GM21515 (cell line): ENCODE measurements around the gene ZIC1.

Source experiments
- ATAC-seq: cut with Tn5 transposase; IDR thresholded peaks from one replicate; pipeline ENCODE4 v1.9.1; 2021; ENCODE audit not compliant: unreplicated experiment

The ZIC1 gene

GRCh38 chr3:147394884-147395225 is 14.3 kb upstream of the ZIC1 start:
- no peak for ATAC-seq

GRCh38 chr3:147395899-147396711 is 13.1 kb upstream of the ZIC1 start:
- ATAC-seq, result no peak

- ATAC-seq, result no peak
Observed at GRCh38 chr3:147396712-147397046, 12.5 kb upstream of the ZIC1 start.

GRCh38 chr3:147397155-147397874 is 11.8 kb upstream of the ZIC1 start:
- no peak for ATAC-seq

- no peak for ATAC-seq
Observed at GRCh38 chr3:147397875-147398812, 11.0 kb upstream of the ZIC1 start.

- ATAC-seq, result no peak
Observed at GRCh38 chr3:147398813-147399534, 10.2 kb upstream of the ZIC1 start.

GRCh38 chr3:147400111-147400510 is 9.1 kb upstream of the ZIC1 start:
- ATAC-seq, result no peak

GRCh38 chr3:147400999-147401398 is 8.2 kb upstream of the ZIC1 start:
- ATAC-seq, result no peak

GRCh38 chr3:147401421-147401820 is 7.7 kb upstream of the ZIC1 start:
- no peak for ATAC-seq

GRCh38 chr3:147402159-147402558 is 7.0 kb upstream of the ZIC1 start:
- ATAC-seq, result no peak

GRCh38 chr3:147403511-147403910 is 5.7 kb upstream of the ZIC1 start:
- ATAC-seq, result no peak

GRCh38 chr3:147404000-147404799 is 5.0 kb upstream of the ZIC1 start:
- no peak for ATAC-seq

GRCh38 chr3:147404800-147405230 is 4.3 kb upstream of the ZIC1 start:
- ATAC-seq, result no peak

- ATAC-seq, result no peak
Observed at GRCh38 chr3:147405231-147406027, 3.7 kb upstream of the ZIC1 start.

GRCh38 chr3:147406028-147406931 is 2.9 kb upstream of the ZIC1 start, which contains the start of gene ZIC4:
Gene ZIC4, minus strand, starts transcription at chr3:147406543. Its CDS starts 3,746 bp downstream, at chr3:147402797.
- no peak for ATAC-seq

GRCh38 chr3:147407114-147407497 is 2.1 kb upstream of the ZIC1 start:
- no peak for ATAC-seq

- no peak for ATAC-seq
Observed at GRCh38 chr3:147407498-147408187, 1.5 kb upstream of the ZIC1 start.
